Duodenal mucosa (tissue), 2 donors: ENCODE data around the gene PBX1.
A peak's percentile ranks its signal among the peaks of the same experiment; 100 is the strongest.
"Not testable (repeated sequence)": the region's sequence is repeated elsewhere in the genome, so short reads cannot be mapped to it uniquely, and the experiment has no call there.

ENCODE experiments used
- H3K27ac ChIP-seq: one replicate; pipeline ENCODE4 v1.7.0; 2013; ENCODE audit warnings: low read depth, low read length
- H3K27me3 ChIP-seq, 2 donors: one replicate each; pipeline ENCODE4 v1.7.0; 2013; ENCODE audit warnings: low read length in 2 of 2, control low read depth in 1 of 2; ENCODE audit not compliant: insufficient read depth in 2 of 2, control insufficient read depth in 1 of 2
- H3K36me3 ChIP-seq, 2 donors: one replicate each; pipeline ENCODE4 v1.7.0; 2013; ENCODE audit warnings: low read length in 2 of 2, control low read depth in 1 of 2; ENCODE audit not compliant: insufficient read depth in 2 of 2, control insufficient read depth in 1 of 2
- H3K4me1 ChIP-seq, 2 donors: one replicate each; pipeline ENCODE4 v1.7.0; 2013; ENCODE audit warnings: low read length in 2 of 2, control low read depth in 1 of 2; ENCODE audit not compliant: insufficient read depth in 2 of 2, control insufficient read depth in 1 of 2
- H3K4me3 ChIP-seq, 2 donors: one replicate each; pipeline ENCODE4 v1.7.0; 2013; ENCODE audit warnings: low read length in 2 of 2, low read depth in 1 of 2
- H3K9ac ChIP-seq, 2 donors: one replicate each; pipeline ENCODE4 v1.7.0; 2013; ENCODE audit warnings: low read length in 2 of 2, low read depth in 1 of 2
- H3K9me3 ChIP-seq, 2 donors: one replicate each; pipeline ENCODE4 v1.7.0; 2013; ENCODE audit warnings: low read length in 2 of 2, control low read depth in 1 of 2; ENCODE audit not compliant: control insufficient read depth in 1 of 2

PBX1 gene

DNA sequence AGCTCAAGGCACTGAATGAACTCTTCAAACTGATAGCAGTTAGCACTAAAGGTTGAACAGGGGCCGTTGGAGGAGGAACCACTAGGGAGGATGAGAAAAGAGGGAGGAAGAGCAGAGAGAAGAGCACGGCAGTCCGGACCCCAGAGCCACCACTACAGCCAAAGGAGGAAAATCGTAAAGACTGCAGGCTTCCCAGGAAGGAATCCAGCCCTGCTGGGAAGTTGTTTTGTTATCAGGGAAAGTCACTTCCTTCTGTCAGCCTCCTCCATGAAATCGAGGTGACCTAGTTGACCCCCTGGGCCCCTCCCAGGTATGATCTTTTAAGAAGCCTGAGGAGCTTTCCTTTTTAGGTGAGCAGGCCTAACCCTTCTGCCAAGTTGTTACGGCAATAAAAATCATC, 88.2 kb downstream of the PBX1 start:
- Histone ChIP-seq H3K9me3 (no peaks in the 10 kb centered on the region), H3K4me1 (peaks cover 42 to 55% of the 10 kb centered on the region in 2 donors)

DNA sequence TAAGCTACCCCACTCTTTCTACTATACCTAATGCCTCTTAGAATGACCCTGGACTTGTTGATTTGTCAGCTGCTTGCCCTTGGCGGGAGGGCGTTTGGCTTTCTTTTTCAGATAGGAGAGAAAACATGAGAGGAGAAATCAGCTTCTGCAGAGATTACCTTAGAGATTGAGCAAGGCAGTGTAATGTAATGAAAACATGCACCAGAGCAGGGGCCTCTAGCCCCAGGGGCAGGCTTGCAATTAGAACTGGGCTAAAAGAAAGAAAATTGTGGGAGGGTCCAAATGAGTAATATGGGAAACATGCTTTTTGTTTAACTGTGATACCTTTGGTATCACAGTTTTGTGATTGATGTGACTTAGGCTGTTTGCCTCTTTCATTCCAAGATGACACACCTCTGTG, 89.7 kb downstream of the PBX1 start:
- no peaks in the 10 kb centered on the region for H3K27me3 ChIP-seq
- no peak overlapping the region for H3K27ac ChIP-seq
- no peaks in the 10 kb centered on the region for H3K36me3 ChIP-seq
- no peaks in the 10 kb centered on the region for H3K9me3 ChIP-seq
- H3K9ac ChIP-seq: no peak overlapping the region
- no peak overlapping the region for H3K4me3 ChIP-seq
- peaks cover 46 to 63% of the 10 kb centered on the region in 2 donors for H3K4me1 ChIP-seq

More for the DNA sequence above, 88.2 kb downstream of the PBX1 start:
- H3K27me3 ChIP-seq: no peaks in the 10 kb centered on the region
- no peak overlapping the region for H3K27ac ChIP-seq
- no peak overlapping the region for H3K4me3 ChIP-seq
- no peaks in the 10 kb centered on the region for H3K36me3 ChIP-seq
- no peak overlapping the region for H3K9ac ChIP-seq

- H3K27me3 ChIP-seq: no peaks in the 10 kb centered on the region
- H3K36me3 ChIP-seq: no peaks in the 10 kb centered on the region
- no peak overlapping the region for H3K27ac ChIP-seq
- H3K4me1 ChIP-seq: peaks cover 49 to 66% of the 10 kb centered on the region in 2 donors
- no peak overlapping the region for H3K4me3 ChIP-seq
- no peaks in the 10 kb centered on the region for H3K9me3 ChIP-seq
- H3K9ac ChIP-seq: no peak overlapping the region
These were observed 90.2 kb downstream of the PBX1 start for GRCh38 chr1:164649146-164649545.

GRCh38 chr1:164650531-164650930, 91.5 kb downstream of the PBX1 start:
- Histone ChIP-seq H3K4me1 (peaks cover 49 to 57% of the 10 kb centered on the region in 2 donors), H3K9me3 (no peaks in the 10 kb centered on the region), H3K4me3 (no peak overlapping the region), H3K36me3 (no peaks in the 10 kb centered on the region), H3K27ac (no peak overlapping the region), H3K27me3 (no peaks in the 10 kb centered on the region), H3K9ac (no peak overlapping the region)

DNA sequence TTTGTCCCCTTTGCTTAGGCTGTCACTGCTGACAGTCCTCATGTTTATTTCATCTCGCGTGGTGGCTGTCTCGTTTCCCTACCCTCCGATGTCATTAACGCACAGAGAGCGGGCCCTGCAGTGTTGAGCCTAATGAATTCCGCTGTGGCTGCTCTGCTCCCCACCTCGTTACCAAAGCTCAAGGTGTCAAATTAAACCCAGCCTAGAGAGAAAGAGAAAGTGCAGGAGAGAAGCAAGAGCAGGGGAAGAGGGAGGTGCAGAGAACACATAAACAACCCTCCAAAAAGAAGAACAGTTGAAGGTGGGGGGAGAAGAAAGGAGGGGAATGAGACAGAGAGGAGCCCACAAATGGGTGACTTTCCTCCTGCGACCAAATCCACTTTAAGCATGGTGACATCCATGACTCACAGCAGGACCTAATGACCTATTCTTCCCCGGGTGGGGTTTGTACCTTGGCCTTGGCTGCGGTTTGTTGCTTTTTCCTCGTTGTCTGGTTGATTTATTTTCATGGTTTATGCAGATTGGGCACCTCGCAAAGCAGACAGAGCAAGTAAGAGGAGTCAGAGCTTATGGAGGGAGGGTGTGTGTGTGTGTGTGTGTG, 92.5 kb downstream of the PBX1 start:
- H3K36me3 ChIP-seq: no peaks in the 10 kb centered on the region
- peak overlapping the region in 1 of 2 donors; percentile 46 for H3K4me3 ChIP-seq
- no peaks in the 10 kb centered on the region for H3K27me3 ChIP-seq
- peak overlapping the region; percentile 11 for H3K27ac ChIP-seq
- no peaks in the 10 kb centered on the region for H3K9me3 ChIP-seq
- H3K9ac ChIP-seq: no peak overlapping the region
- H3K4me1 ChIP-seq: peaks cover 46 to 58% of the 10 kb centered on the region in 2 donors

GRCh38 chr1:164652969-164653368, 94.0 kb downstream of the PBX1 start:
- not testable (repeated sequence) for H3K9ac ChIP-seq, H3K27ac ChIP-seq, H3K4me3 ChIP-seq, H3K9me3 ChIP-seq, H3K36me3 ChIP-seq, H3K27me3 ChIP-seq
- H3K4me1 ChIP-seq: peaks cover 40 to 52% of the 10 kb centered on the region in 2 donors

DNA sequence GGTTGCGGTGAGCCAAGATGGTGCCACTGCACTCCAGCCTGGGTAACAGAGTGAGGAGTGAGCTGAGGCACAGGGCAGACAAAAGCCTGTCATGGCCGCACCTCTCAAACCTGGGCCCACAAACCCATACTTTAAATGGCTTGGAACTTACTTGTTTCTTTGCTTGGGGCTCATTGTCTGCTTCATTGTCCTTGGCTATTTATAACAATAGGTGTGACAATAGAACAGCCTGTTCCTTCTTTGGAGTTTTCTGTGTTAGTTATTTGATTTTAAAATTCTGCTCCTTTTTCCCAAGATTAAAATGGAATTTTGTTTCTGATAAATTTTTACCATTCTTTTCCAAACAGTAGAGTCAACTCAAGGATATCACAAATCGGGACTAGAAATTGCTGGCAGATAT, 94.7 kb downstream of the PBX1 start:
- H3K27ac ChIP-seq: no peak overlapping the region

GRCh38 chr1:164654200-164654599, 95.2 kb downstream of the PBX1 start:
- peaks cover 29 to 51% of the 10 kb centered on the region in 2 donors for H3K4me1 ChIP-seq
- H3K27ac ChIP-seq: no peak overlapping the region
- no peaks in the 10 kb centered on the region for H3K36me3 ChIP-seq
- H3K27me3 ChIP-seq: no peaks in the 10 kb centered on the region
- H3K9ac ChIP-seq: no peak overlapping the region
- no peaks in the 10 kb centered on the region for H3K9me3 ChIP-seq
- H3K4me3 ChIP-seq: no peak overlapping the region

More for the DNA sequence above, 94.7 kb downstream of the PBX1 start:
- Histone ChIP-seq H3K4me3 (no peak overlapping the region), H3K27me3 (no peaks in the 10 kb centered on the region), H3K36me3 (no peaks in the 10 kb centered on the region), H3K9me3 (no peaks in the 10 kb centered on the region), H3K9ac (no peak overlapping the region), H3K4me1 (peaks cover 32 to 51% of the 10 kb centered on the region in 2 donors)

DNA sequence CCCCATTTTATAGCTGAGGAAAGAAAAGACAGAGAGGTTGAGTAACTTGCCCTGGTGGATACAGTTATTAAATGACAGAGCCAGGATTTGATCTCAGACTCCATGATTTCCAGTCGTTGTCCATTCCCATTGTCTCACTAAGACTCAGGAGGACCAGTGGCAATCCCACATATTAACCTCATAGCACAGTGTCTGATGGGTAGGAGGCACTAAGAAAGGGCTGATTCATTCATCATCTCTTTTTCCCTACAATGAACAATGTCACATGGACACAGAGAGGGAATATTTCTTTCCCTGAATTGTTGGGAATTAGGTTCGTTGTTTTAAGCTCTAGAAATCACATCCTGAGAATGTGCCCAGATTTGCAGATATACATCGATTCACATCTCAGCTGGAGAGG, 99.9 kb downstream of the PBX1 start:
- Histone ChIP-seq H3K27me3 (no peaks in the 10 kb centered on the region), H3K9me3 (no peaks in the 10 kb centered on the region), H3K4me3 (no peak overlapping the region), H3K36me3 (no peaks in the 10 kb centered on the region), H3K9ac (no peak overlapping the region), H3K4me1 (peaks cover 39 to 62% of the 10 kb centered on the region in 2 donors), H3K27ac (no peak overlapping the region)

DNA sequence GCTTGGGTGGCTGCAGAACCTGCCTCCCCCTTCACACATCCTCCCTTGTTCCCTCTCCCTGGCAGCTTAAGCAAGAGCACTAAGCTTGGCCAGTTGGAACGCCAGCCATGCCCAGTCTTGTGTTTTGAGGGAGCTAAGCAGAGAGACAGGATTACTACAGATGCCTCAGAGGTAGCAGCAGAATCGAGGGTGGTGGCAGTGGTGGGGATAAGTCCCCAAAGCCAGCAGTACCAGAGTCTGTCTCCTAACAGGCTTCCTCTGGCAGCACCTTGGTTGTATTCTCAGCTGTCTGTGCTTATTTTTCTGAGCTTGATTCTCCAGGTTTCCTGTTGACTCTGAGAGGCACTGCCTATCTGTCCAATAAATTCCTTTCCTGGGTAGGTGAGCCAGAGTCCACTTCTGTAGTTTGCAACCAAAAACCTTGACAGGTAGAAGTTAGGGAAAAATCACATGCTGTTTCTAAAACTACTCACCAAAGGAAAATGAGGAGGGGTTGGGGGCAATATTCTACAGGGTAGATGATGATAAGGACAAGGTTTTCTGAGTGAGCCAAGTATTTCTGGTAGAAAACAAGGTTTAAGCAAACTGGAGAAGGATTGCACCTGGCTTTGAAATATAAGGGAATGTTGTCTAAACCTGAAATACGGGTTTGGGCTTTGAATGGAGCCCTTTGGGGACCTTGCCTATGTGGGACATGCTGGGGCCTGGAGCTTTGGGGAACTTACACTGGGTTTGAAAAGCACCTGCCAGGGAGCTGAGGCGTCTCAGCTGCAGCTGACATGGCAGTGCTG, 100.8 kb downstream of the PBX1 start:
- Histone ChIP-seq H3K9ac (peak overlapping the region in 1 of 2 donors; percentile 44), H3K36me3 (no peaks in the 10 kb centered on the region), H3K27me3 (no peaks in the 10 kb centered on the region), H3K4me1 (peaks cover 43 to 63% of the 10 kb centered on the region in 2 donors), H3K9me3 (no peaks in the 10 kb centered on the region), H3K27ac (peak overlapping the region; percentile 51), H3K4me3 (peak overlapping the region; percentile 6)
